Measurements from ENCODE around the gene GFER. TPM values are rescaled to one million over a fixed set of nuclear protein-coding genes. Genes with fewer than 3 reads are reported as not detected.
"Not testable (repeated sequence)": the region's sequence is repeated elsewhere in the genome, so short reads cannot be mapped to it uniquely, and the experiment has no call there.

Gene GFER
- total RNA-seq, 8 experiments from 2014 or later: 14.4 to 37.3 (median 25.2) TPM

GRCh38 chr16:1960665-1961630 is 23.0 kb upstream of the GFER start:
- 0 to 60% (median 36%) methylated on average over 1 to 7 of the region's 20 CpGs; no CpG with 5 or more reads in 2 of the 10 experiments for WGBS, 10 experiments
- Histone ChIP-seq H3K27ac (no peak overlapping the region), H3K4me1 (replicated peaks in 1 of 2) (peaks cover 24 to 28% of the 10 kb centered on the region in 2 donors), H3K4me3 (peak overlapping the region in 4 of 5 donors; percentile 71 to 93 (median 90))
- peak in 3 of 8 experiments; percentile 5 to 9 (median 8) for ATAC-seq (replicated peaks in 6 of 8)
- in situ Hi-C loops (cut with MboI; ENCODE audit: low pct_unique_long_range_greater_than_20kb in 2 of 9, low sequenced_read_pairs in 9 of 9, unreplicated experiment in 9 of 9): no loop called here

GRCh38 chr16:1961651-1962067 is 22.3 kb upstream of the GFER start:
- Histone ChIP-seq H3K4me3 (no peak overlapping the region), H3K27ac (no peak overlapping the region), H3K4me1 (replicated peaks in 1 of 2) (peaks cover 25 to 30% of the 10 kb centered on the region in 2 donors)
- 33 to 100% (median 53%) methylated on average over 1 to 3 of the region's 6 CpGs; no CpG with 5 or more reads in 7 of the 10 experiments for WGBS, 10 experiments
- ATAC-seq (replicated peaks in 6 of 8): no peak
- in situ Hi-C loops (cut with MboI; ENCODE audit: low pct_unique_long_range_greater_than_20kb in 2 of 9, low sequenced_read_pairs in 9 of 9, unreplicated experiment in 9 of 9): no loop called here

- Histone ChIP-seq H3K4me3 (peak overlapping the region in 2 of 5 donors; percentile 89 to 96), H3K4me1 (replicated peaks in 1 of 2) (peaks cover 25 to 30% of the 10 kb centered on the region in 2 donors)
- ATAC-seq (replicated peaks in 6 of 8); in situ Hi-C loops (cut with MboI; ENCODE audit: low pct_unique_long_range_greater_than_20kb in 2 of 9, low sequenced_read_pairs in 9 of 9, unreplicated experiment in 9 of 9); H3K27ac ChIP-seq: not testable (repeated sequence)
- 42 to 83% (median 67%) methylated on average over 1 to 8 of the region's 37 CpGs; no CpG with 5 or more reads in 5 of the 10 experiments for WGBS, 10 experiments
Measured at GRCh38 chr16:1962161-1963153, 21.5 kb upstream of the GFER start.

- peak in 6 of 8 experiments; percentile 0 to 27 (median 2) for ATAC-seq (replicated peaks in 6 of 8)
- in situ Hi-C loops (cut with MboI; ENCODE audit: low pct_unique_long_range_greater_than_20kb in 2 of 9, low sequenced_read_pairs in 9 of 9, unreplicated experiment in 9 of 9): no loop called here
- H3K4me3 ChIP-seq: peak overlapping the region; percentile 69 to 96 (median 89)
- H3K4me1 ChIP-seq (replicated peaks in 1 of 2): peaks cover 25 to 28% of the 10 kb centered on the region in 2 donors
- WGBS, 10 experiments: 0 to 47% (median 6%) methylated on average over 3 to 19 of the region's 44 CpGs; no CpG with 5 or more reads in 1 of the 10 experiments
- H3K27ac ChIP-seq: peak overlapping the region; percentile 62 to 94
Measured at GRCh38 chr16:1963806-1964505, 20.0 kb upstream of the GFER start.

GRCh38 chr16:1964506-1965395 is 19.2 kb upstream of the GFER start, which contains the start of gene RPS2:
RPS2 (minus strand) TSS chr16:1964826; CDS start chr16:1964625, 201 bp downstream.
- ATAC-seq (replicated peaks in 6 of 8): peak; percentile 55 to 91 (median 88)
- Histone ChIP-seq H3K4me3 (peak within 1 kb of the TSS; percentile 69 to 96 (median 89)), H3K4me1 (replicated peaks in 1 of 2) (peaks cover 25 to 26% of the 10 kb centered on the region in 2 donors), H3K27ac (peak within 1 kb of the TSS; percentile 88 to 94)
- in situ Hi-C loops (cut with MboI; ENCODE audit: low pct_unique_long_range_greater_than_20kb in 2 of 9, low sequenced_read_pairs in 9 of 9, unreplicated experiment in 9 of 9): no loop called here
- WGBS, 10 experiments: 0 to 4% (median 0%) methylated on average over 2 to 16 of the region's 97 CpGs; no CpG with 5 or more reads in 5 of the 10 experiments

- in situ Hi-C loops (cut with MboI; ENCODE audit: low pct_unique_long_range_greater_than_20kb in 2 of 9, low sequenced_read_pairs in 9 of 9, unreplicated experiment in 9 of 9): no loop called here
- WGBS, 10 experiments: 0 to 61% (median 11%) methylated on average over 1 to 12 of the region's 24 CpGs; no CpG with 5 or more reads in 5 of the 10 experiments
- Histone ChIP-seq H3K27ac (peak overlapping the region; percentile 88 to 94), H3K4me3 (peak overlapping the region; percentile 69 to 96 (median 89)), H3K4me1 (replicated peaks in 1 of 2) (peaks cover 20 to 21% of the 10 kb centered on the region in 2 donors)
- ATAC-seq (replicated peaks in 6 of 8): no peak
Measured at GRCh38 chr16:1965396-1966001, 18.5 kb upstream of the GFER start.

GRCh38 chr16:1966460-1966859 is 17.5 kb upstream of the GFER start, which contains the start of gene RNF151:
RNF151 (plus strand) TSS chr16:1966856; CDS start chr16:1966882, 26 bp downstream.
- peak in 1 of 8 experiments; percentile 0 for ATAC-seq (replicated peaks in 6 of 8)
- in situ Hi-C loops (cut with MboI; ENCODE audit: low pct_unique_long_range_greater_than_20kb in 2 of 9, low sequenced_read_pairs in 9 of 9, unreplicated experiment in 9 of 9): no loop called here
- no peak within 1 kb of the TSS for H3K27ac ChIP-seq
- H3K4me3 ChIP-seq: peak within 1 kb of the TSS; percentile 69 to 96 (median 89)
- 85 to 100% (median 93%) methylated on average over 1 to 6 of the region's 6 CpGs; no CpG with 5 or more reads in 5 of the 10 experiments for WGBS, 10 experiments
- peaks cover 20 to 22% of the 10 kb centered on the region in 2 donors for H3K4me1 ChIP-seq (replicated peaks in 1 of 2)

GRCh38 chr16:1968146-1968953 is 15.6 kb upstream of the GFER start:
- in situ Hi-C loops (cut with MboI; ENCODE audit: low pct_unique_long_range_greater_than_20kb in 2 of 9, low sequenced_read_pairs in 9 of 9, unreplicated experiment in 9 of 9): no loop called here
- peaks cover 16 to 24% of the 10 kb centered on the region in 2 donors for H3K4me1 ChIP-seq (replicated peaks in 1 of 2)
- H3K4me3 ChIP-seq: no peak overlapping the region
- 73 to 100% (median 78%) methylated on average over 1 to 14 of the region's 41 CpGs; no CpG with 5 or more reads in 6 of the 10 experiments for WGBS, 10 experiments
- ATAC-seq (replicated peaks in 6 of 8): no peak
- H3K27ac ChIP-seq: no peak overlapping the region

GRCh38 chr16:1971796-1972489 is 12.1 kb upstream of the GFER start, which contains the start of gene TBL3:
TBL3 (plus strand) TSS chr16:1972053; CDS start chr16:1972165, 112 bp downstream.
- peak within 1 kb of the TSS; percentile 81 to 98 (median 92) for H3K4me3 ChIP-seq
- H3K4me1 ChIP-seq (replicated peaks in 1 of 2): peaks cover 5 to 15% of the 10 kb centered on the region in 2 donors
- ATAC-seq (replicated peaks in 6 of 8): peak; percentile 80 to 92 (median 88)
- 0 to 2% (median 0%) methylated on average over 1 to 25 of the region's 78 CpGs; no CpG with 5 or more reads in 5 of the 10 experiments for WGBS, 10 experiments
- in situ Hi-C loops (cut with MboI; ENCODE audit: low pct_unique_long_range_greater_than_20kb in 2 of 9, low sequenced_read_pairs in 9 of 9, unreplicated experiment in 9 of 9): no loop called here
- H3K27ac ChIP-seq: peak within 1 kb of the TSS; percentile 96

Data from motor neuron (in vitro differentiated cells).